HEK293 (cell line): ENCODE results near the gene SALL1.
A peak's percentile ranks its signal among the peaks of the same experiment; 100 is the strongest.

ENCODE experiments used
- CTCF ChIA-PET: fragments of 350-600 bp; formaldehyde crosslinking; extraction: SDS; loops from one replicate; lab custom pipeline; 2021; ENCODE audit warnings: antibody characterized with exemption; lab: Yijun Ruan, JAX
- POLR2A ChIA-PET: fragments of 300-600 bp; formaldehyde crosslinking; extraction: SDS; loops from one replicate; lab custom pipeline; 2020; ENCODE audit warnings: antibody characterized with exemption, inconsistent platforms; lab: Yijun Ruan, JAX
- H3K27ac ChIP-seq: fragments of 200-500 bp; sonication (Bioruptor generic); 2 replicates; pipeline ENCODE4 v1.5.1; 2014; ENCODE audit warnings: low read depth, low read length, control low read depth, inconsistent platforms; ENCODE audit errors: extremely low read depth
- H3K36me3 ChIP-seq, 2 experiments: fragments of 200-500 bp in 1 of 2; sonication (Bioruptor generic) in 1 of 2; 1 replicate in 1 of 2; 2 replicates in 1 of 2; pipeline ENCODE4 v1.5.1; 2014 to 2017; ENCODE audit warnings: inconsistent platforms in 2 of 2, low read length in 2 of 2; ENCODE audit not compliant: control insufficient read depth in 2 of 2, insufficient read depth in 1 of 2
- H3K4me1 ChIP-seq: fragments of 200-500 bp; sonication (Bioruptor generic); 2 replicates; pipeline ENCODE4 v1.5.1; 2014; ENCODE audit warnings: mild to moderate bottlenecking, low read length, inconsistent platforms; ENCODE audit not compliant: control insufficient read depth, insufficient read depth
- H3K4me3 ChIP-seq: 2 replicates; pipeline ENCODE4 v1.5.1; 2011; ENCODE audit warnings: low read depth, mild to moderate bottlenecking, control low read depth, low read length, moderate library complexity
- H3K9me3 ChIP-seq: fragments of 200-500 bp; sonication (Bioruptor generic); 2 replicates; pipeline ENCODE4 v1.5.1; 2014; ENCODE audit warnings: low read depth, low read length, inconsistent platforms; ENCODE audit not compliant: control insufficient read depth, insufficient read depth
- AEBP2 ChIP-seq: fragments of 450-650 bp; formaldehyde crosslinking; IDR thresholded peaks from 2 replicates; pipeline ENCODE4 v1.5.1; 2016; ENCODE audit warnings: missing biosample characterization, missing genetic modification characterization, borderline replicate concordance
- EGR2 ChIP-seq: fragments of 450-650 bp; formaldehyde crosslinking; IDR thresholded peaks from 2 replicates; pipeline ENCODE4 v1.5.1; 2016; ENCODE audit warnings: low read depth, missing biosample characterization, missing genetic modification characterization
- GLIS2 ChIP-seq: fragments of 450-650 bp; formaldehyde crosslinking; IDR thresholded peaks from 2 replicates; pipeline ENCODE4 v1.5.1; 2016; ENCODE audit warnings: missing biosample characterization, missing genetic modification characterization
- HOXD13 ChIP-seq: sonication (generic); formaldehyde crosslinking; IDR thresholded peaks from 2 replicates; pipeline ENCODE4 v1.8.0; 2022; ENCODE audit warnings: missing genetic modification reagents, borderline replicate concordance
- KLF16 ChIP-seq: fragments of 450-650 bp; formaldehyde crosslinking; IDR thresholded peaks from 2 replicates; pipeline ENCODE4 v1.5.1; 2017; ENCODE audit warnings: missing biosample characterization, missing genetic modification characterization
- OVOL3 ChIP-seq: fragments of 450-650 bp; formaldehyde crosslinking; IDR thresholded peaks from 2 replicates; pipeline ENCODE4 v1.5.1; 2016; ENCODE audit warnings: missing biosample characterization, missing genetic modification characterization
- PBX3 ChIP-seq: sonication (generic); formaldehyde crosslinking; IDR thresholded peaks from 2 replicates; pipeline ENCODE4 v1.8.1; 2022; ENCODE audit warnings: mild to moderate bottlenecking, moderate library complexity, missing genetic modification reagents
- PRDM10 ChIP-seq: fragments of 450-650 bp; formaldehyde crosslinking; IDR thresholded peaks from 2 replicates; pipeline ENCODE4 v1.5.1; 2016; ENCODE audit warnings: missing biosample characterization, missing genetic modification characterization
- PRDM6 ChIP-seq: fragments of 450-650 bp; formaldehyde crosslinking; IDR thresholded peaks from 2 replicates; pipeline ENCODE4 v1.5.1; 2017; ENCODE audit warnings: missing biosample characterization, missing genetic modification characterization
- WT1 ChIP-seq: fragments of 450-650 bp; formaldehyde crosslinking; IDR thresholded peaks from 2 replicates; pipeline ENCODE4 v1.5.1; 2016; ENCODE audit warnings: missing biosample characterization, missing genetic modification characterization
- ZBTB20 ChIP-seq: fragments of 450-650 bp; formaldehyde crosslinking; IDR thresholded peaks from 2 replicates; pipeline ENCODE4 v1.5.1; 2016; ENCODE audit warnings: missing biosample characterization, missing genetic modification characterization
- ZBTB8A ChIP-seq: fragments of 450-650 bp; formaldehyde crosslinking; IDR thresholded peaks from 2 replicates; pipeline ENCODE4 v1.5.1; 2016; ENCODE audit warnings: missing biosample characterization, missing genetic modification characterization
- ZFHX2 ChIP-seq: fragments of 450-650 bp; formaldehyde crosslinking; conservative IDR thresholded peaks from 2 replicates; pipeline ENCODE4 v1.5.1; 2016; ENCODE audit warnings: missing biosample characterization, missing genetic modification characterization
- ZNF394 ChIP-seq: fragments of 450-650 bp; formaldehyde crosslinking; IDR thresholded peaks from 2 replicates; pipeline ENCODE4 v1.5.1; 2016; ENCODE audit warnings: missing biosample characterization, missing genetic modification characterization, mild to moderate bottlenecking, moderate library complexity, borderline replicate concordance
- ZNF521 ChIP-seq: fragments of 450-650 bp; formaldehyde crosslinking; IDR thresholded peaks from 2 replicates; pipeline ENCODE4 v1.5.1; 2017; ENCODE audit warnings: missing biosample characterization, mild to moderate bottlenecking, missing genetic modification characterization
- ZNF529 ChIP-seq: fragments of 450-650 bp; formaldehyde crosslinking; IDR thresholded peaks from 2 replicates; pipeline ENCODE4 v1.5.1; 2017; ENCODE audit warnings: missing genetic modification characterization, missing biosample characterization; ENCODE audit not compliant: insufficient replicate concordance
- ZNF600 ChIP-seq: fragments of 450-650 bp; formaldehyde crosslinking; IDR thresholded peaks from 2 replicates; pipeline ENCODE4 v1.5.1; 2016; ENCODE audit warnings: missing biosample characterization, missing genetic modification characterization
- ZNF610 ChIP-seq: fragments of 450-650 bp; formaldehyde crosslinking; IDR thresholded peaks from 2 replicates; pipeline ENCODE4 v1.5.1; 2016; ENCODE audit warnings: missing biosample characterization, missing genetic modification characterization, borderline replicate concordance
- ZNF664 ChIP-seq: fragments of 450-650 bp; formaldehyde crosslinking; IDR thresholded peaks from 2 replicates; pipeline ENCODE4 v1.5.1; 2016; ENCODE audit warnings: missing biosample characterization, missing genetic modification characterization
- ZNF692 ChIP-seq: fragments of 450-650 bp; formaldehyde crosslinking; IDR thresholded peaks from 2 replicates; pipeline ENCODE4 v1.5.1; 2016; ENCODE audit warnings: missing biosample characterization, missing genetic modification characterization
- ZNF791 ChIP-seq: fragments of 450-650 bp; formaldehyde crosslinking; IDR thresholded peaks from 2 replicates; pipeline ENCODE4 v1.5.1; 2016; ENCODE audit warnings: missing biosample characterization, missing genetic modification characterization
- ZSCAN16 ChIP-seq: fragments of 450-650 bp; formaldehyde crosslinking; IDR thresholded peaks from 2 replicates; pipeline ENCODE4 v1.5.1; 2016; ENCODE audit warnings: missing biosample characterization, missing genetic modification characterization
- ZSCAN30 ChIP-seq: fragments of 450-650 bp; IDR thresholded peaks from 2 replicates; pipeline ENCODE4 v1.5.1; 2018; ENCODE audit warnings: missing biosample characterization, mild to moderate bottlenecking, missing genetic modification characterization, moderate library complexity

Gene SALL1

GRCh38 chr16:51150165-51150887 lies 744 bp downstream of the SALL1 start (continued):
- TF ChIP-seq PRDM10 (tag by site-specific recombination), result peak; percentile 97
- TF ChIP-seq AEBP2, result no peak
- peak; percentile 43; the same call in 1 of the 2 replicates for TF ChIP-seq GLIS2 (tag by site-specific recombination)
- TF ChIP-seq ZSCAN16 (tag by site-specific recombination), result no peak
- 0 out of 2 replicates have a peak, but pooled peaks have one; percentile 10 for TF ChIP-seq ZFHX2
- 0 out of 2 replicates have a peak, but pooled peaks have one; percentile 37 for TF ChIP-seq PBX3
- no peak for TF ChIP-seq ZNF529 (tag by site-specific recombination)

GRCh38 chr16:51149721-51150164 lies 1.3 kb downstream of the SALL1 start:
- no peaks in the 10 kb centered on the region for H3K9me3 ChIP-seq
- POLR2A ChIA-PET, result no interaction called here
- CTCF ChIA-PET, result interaction anchor here (0.6 kb wide), 1 partner anchor 216 kb away, joined by 3 read pairs; no protein-coding TSS in a partner anchor

GRCh38 chr16:51149251-51149661 lies 1.8 kb downstream of the SALL1 start:
- peak overlapping the region; percentile 78 for H3K4me3 ChIP-seq
- ChIA-PET POLR2A (no interaction called here), CTCF (interaction anchor here (0.6 to 0.7 kb wide), 2 partner anchors 17 to 84 kb away, joined by 3 to 4 read pairs; no protein-coding TSS in a partner anchor)
- H3K27ac ChIP-seq, result peak overlapping the region; percentile 99
- TF ChIP-seq ZNF664 (no peak), HOXD13 (CRISPR knock-in tag) (no peak), PRDM6 (tag by site-specific recombination) (peak; percentile 89), OVOL3 (tag by site-specific recombination) (no peak), ZNF600 (tag by site-specific recombination) (no peak), WT1 (tag by site-specific recombination) (no peak)
- peaks cover 35% of the 10 kb centered on the region for H3K4me1 ChIP-seq
- no peaks in the 10 kb centered on the region for H3K9me3 ChIP-seq
- H3K36me3 ChIP-seq, result no peaks in the 10 kb centered on the region

More at GRCh38 chr16:51149721-51150164, 1.3 kb downstream of the SALL1 start:
- H3K4me3 ChIP-seq, result peak overlapping the region; percentile 78
- peak overlapping the region; percentile 99 for H3K27ac ChIP-seq
- no peaks in the 10 kb centered on the region for H3K36me3 ChIP-seq
- H3K4me1 ChIP-seq, result peaks cover 30% of the 10 kb centered on the region
- TF ChIP-seq EGR2 (tag by site-specific recombination) (no peak), ZNF692 (tag by site-specific recombination) (no peak), ZNF610 (tag by site-specific recombination) (no peak), ZBTB20 (tag by site-specific recombination) (peak; percentile 42; the same call in 1 of the 2 replicates), ZNF394 (tag by site-specific recombination) (no peak), ZBTB8A (tag by site-specific recombination) (peak; percentile 22; the same call in 1 of the 2 replicates), ZSCAN30 (tag by site-specific recombination) (no peak), ZNF521 (tag by site-specific recombination) (no peak), KLF16 (0 out of 2 replicates have a peak, but pooled peaks have one; percentile 28), ZNF791 (no peak)
